Measurements from ENCODE around the gene PDLIM1.
"Not testable (repeated sequence)": the region's sequence is repeated elsewhere in the genome, so short reads cannot be mapped to it uniquely, and the experiment has no call there.

PDLIM1 gene

GRCh38 chr10:95237376-95238170, 53.2 kb downstream of the PDLIM1 start:
- no peak for DNase-seq

- DNase-seq = no peak
These were observed 54.5 kb downstream of the PDLIM1 start for GRCh38 chr10:95236068-95236903.

GRCh38 chr10:95235676-95236067, 55.1 kb downstream of the PDLIM1 start:
- DNase-seq = no peak

GRCh38 chr10:95234951-95235350, 55.9 kb downstream of the PDLIM1 start:
- DNase-seq = no peak

- no peak for DNase-seq
These were observed 57.3 kb downstream of the PDLIM1 start for GRCh38 chr10:95233377-95234034.

- not testable (repeated sequence) for DNase-seq
These were observed 59.9 kb downstream of the PDLIM1 start for GRCh38 chr10:95230677-95231586.

- no peak for DNase-seq
These were observed 60.8 kb downstream of the PDLIM1 start for GRCh38 chr10:95229724-95230627.

GRCh38 chr10:95228934-95229723, 61.7 kb downstream of the PDLIM1 start:
- DNase-seq = not testable (repeated sequence)

GRCh38 chr10:95225136-95225535, 65.7 kb downstream of the PDLIM1 start:
- DNase-seq = no peak

GRCh38 chr10:95221124-95221523, 69.7 kb downstream of the PDLIM1 start:
- no peak for DNase-seq

GRCh38 chr10:95220539-95220938, 70.3 kb downstream of the PDLIM1 start:
- no peak for DNase-seq

- DNase-seq = no peak
These were observed 73.3 kb downstream of the PDLIM1 start for GRCh38 chr10:95217476-95217875.

- no peak for DNase-seq
These were observed 76.0 kb downstream of the PDLIM1 start for GRCh38 chr10:95214793-95215192.

- no peak for DNase-seq
These were observed 76.4 kb downstream of the PDLIM1 start for GRCh38 chr10:95214369-95214768.

GRCh38 chr10:95211606-95212279, 79.1 kb downstream of the PDLIM1 start:
- no peak for DNase-seq

GRCh38 chr10:95209509-95210127, 81.2 kb downstream of the PDLIM1 start:
- DNase-seq = no peak

- DNase-seq = no peak
These were observed 82.0 kb downstream of the PDLIM1 start for GRCh38 chr10:95208702-95209391.

- DNase-seq = not testable (repeated sequence)
These were observed 87.9 kb downstream of the PDLIM1 start for GRCh38 chr10:95202865-95203264.

- no peak for DNase-seq
These were observed 89.1 kb downstream of the PDLIM1 start for GRCh38 chr10:95201736-95202135.
